Smooth muscle cell (in vitro differentiated cells): ENCODE measurements around the gene FNDC3B. TPM values are rescaled to one million over a fixed set of nuclear protein-coding genes. Genes with fewer than 3 reads are reported as not detected.

Experiments
- DNase-seq: peaks from one replicate; lab custom pipeline; 2025; ENCODE audit not compliant: unreplicated experiment; lab: John Stamatoyannopoulos, UW
- H2AFZ ChIP-seq: fragments of 200-600 bp; sonication (generic); 2 replicates; pipeline ENCODE4 v1.6.0; 2016; ENCODE audit warnings: antibody characterized with exemption, low read depth, mild to moderate bottlenecking
- H3F3A ChIP-seq: fragments of 200-600 bp; sonication (generic); 2 replicates; pipeline ENCODE4 v1.6.0; 2017; ENCODE audit warnings: antibody characterized with exemption, low read depth
- H3K27ac ChIP-seq: fragments of 200-600 bp; sonication (generic); 2 replicates; pipeline ENCODE4 v1.5.1; 2016; ENCODE audit warnings: low read depth, mild to moderate bottlenecking
- H3K27me3 ChIP-seq: fragments of 200-600 bp; sonication (generic); 2 replicates; pipeline ENCODE4 v1.6.1; 2016; ENCODE audit warnings: low read depth, mild to moderate bottlenecking
- H3K36me3 ChIP-seq: fragments of 200-600 bp; sonication (generic); 2 replicates; pipeline ENCODE4 v1.5.1; 2016; ENCODE audit warnings: low read depth
- H3K4me1 ChIP-seq: fragments of 200-600 bp; sonication (generic); 2 replicates; pipeline ENCODE4 v1.5.1; 2016; ENCODE audit warnings: low read depth
- H3K4me2 ChIP-seq: fragments of 200-600 bp; sonication (generic); 2 replicates; pipeline ENCODE4 v1.6.0; 2016; ENCODE audit warnings: mild to moderate bottlenecking
- H3K4me3 ChIP-seq: fragments of 200-600 bp; sonication (generic); 2 replicates; pipeline ENCODE4 v1.5.1; 2016; ENCODE audit warnings: mild to moderate bottlenecking
- H3K79me2 ChIP-seq: fragments of 200-600 bp; sonication (generic); 2 replicates; pipeline ENCODE4 v1.6.0; 2016; ENCODE audit warnings: low read depth, mild to moderate bottlenecking
- H3K9ac ChIP-seq: fragments of 200-600 bp; sonication (generic); 2 replicates; pipeline ENCODE4 v1.6.0; 2016; ENCODE audit warnings: low read depth
- H3K9me3 ChIP-seq: fragments of 200-600 bp; sonication (generic); replicated peaks from 2 replicates; pipeline ENCODE4 v1.5.1; 2016; ENCODE audit warnings: low read depth
- H4K20me1 ChIP-seq: fragments of 200-600 bp; sonication (generic); 2 replicates; pipeline ENCODE4 v1.6.0; 2016; ENCODE audit warnings: low read depth
- WGBS: methylation state at CpG from one replicate; pipeline ENCODE4 v1.1.7; 2016; ENCODE audit warnings: low lambda C conversion rate; 5-methylcytosine and 5-hydroxymethylcytosine counted together
- polyA plus RNA-seq: library from polyadenylated mRNA; unstranded; fragments of >200 nt; fragmentation: Nextera tagmentation; extraction: Ambion mirVana; gene quantifications from 2 replicates; pipeline ENCODE4 v1.2.1, GENCODE V29; 2016
- total RNA-seq: library from RNA; depleted of rRNA; stranded (reverse); fragments of >200 nt; gene quantifications from 2 replicates; pipeline ENCODE4 v1.2.3, GENCODE V29; 2014
- TF ChIP-seq, protein P1 (sequence below): fragments of 200-600 bp; sonication (generic); IDR thresholded peaks from 2 replicates; pipeline ENCODE4 v1.5.1; 2017; ENCODE audit warnings: borderline replicate concordance, mild to moderate bottlenecking, antibody characterized with exemption; ENCODE audit not compliant: insufficient read depth, poor library complexity, severe bottlenecking

The FNDC3B gene
- total and polyA plus RNA-seq, 2 experiments from 2014 or later = 149 to 294 TPM

DNA sequence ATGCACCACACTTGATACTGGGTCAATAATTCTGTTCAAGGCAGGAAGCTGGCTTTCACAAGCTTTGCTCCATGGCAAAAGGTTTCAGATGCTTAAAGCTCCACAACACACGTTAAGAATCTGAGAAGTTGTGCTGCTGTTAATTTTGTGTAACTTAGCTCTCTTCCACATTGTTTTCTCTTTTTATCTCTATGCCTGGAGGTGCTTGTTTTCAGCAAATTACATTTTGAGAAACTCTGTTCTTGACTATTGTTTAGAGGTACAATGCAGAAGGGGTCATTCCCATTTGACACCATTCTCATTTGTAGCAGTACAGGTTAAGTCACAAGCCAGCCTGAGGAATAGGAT lies 156.0 kb downstream of the FNDC3B start:
- Histone ChIP-seq H3K4me3 (no peak overlapping the region), H3K79me2 (peaks cover 95% of the 10 kb centered on the region), H3F3A (peaks cover 50% of the 10 kb centered on the region), H3K9ac (peak overlapping the region; percentile 52), H3K4me1 (peaks cover 19% of the 10 kb centered on the region), H3K4me2 (peak overlapping the region; percentile 64), H3K27ac (peak overlapping the region; percentile 82), H3K36me3 (no peaks in the 10 kb centered on the region), H2AFZ (no peak overlapping the region), H3K9me3 (no peaks in the 10 kb centered on the region), H4K20me1 (peaks cover 73% of the 10 kb centered on the region), H3K27me3 (no peaks in the 10 kb centered on the region)
- 41% methylated on average over 1 of the region's 1 CpG for WGBS
- DNase-seq = no peak
- TF ChIP-seq, protein P1, sequence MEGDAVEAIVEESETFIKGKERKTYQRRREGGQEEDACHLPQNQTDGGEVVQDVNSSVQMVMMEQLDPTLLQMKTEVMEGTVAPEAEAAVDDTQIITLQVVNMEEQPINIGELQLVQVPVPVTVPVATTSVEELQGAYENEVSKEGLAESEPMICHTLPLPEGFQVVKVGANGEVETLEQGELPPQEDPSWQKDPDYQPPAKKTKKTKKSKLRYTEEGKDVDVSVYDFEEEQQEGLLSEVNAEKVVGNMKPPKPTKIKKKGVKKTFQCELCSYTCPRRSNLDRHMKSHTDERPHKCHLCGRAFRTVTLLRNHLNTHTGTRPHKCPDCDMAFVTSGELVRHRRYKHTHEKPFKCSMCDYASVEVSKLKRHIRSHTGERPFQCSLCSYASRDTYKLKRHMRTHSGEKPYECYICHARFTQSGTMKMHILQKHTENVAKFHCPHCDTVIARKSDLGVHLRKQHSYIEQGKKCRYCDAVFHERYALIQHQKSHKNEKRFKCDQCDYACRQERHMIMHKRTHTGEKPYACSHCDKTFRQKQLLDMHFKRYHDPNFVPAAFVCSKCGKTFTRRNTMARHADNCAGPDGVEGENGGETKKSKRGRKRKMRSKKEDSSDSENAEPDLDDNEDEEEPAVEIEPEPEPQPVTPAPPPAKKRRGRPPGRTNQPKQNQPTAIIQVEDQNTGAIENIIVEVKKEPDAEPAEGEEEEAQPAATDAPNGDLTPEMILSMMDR = no peak

DNA sequence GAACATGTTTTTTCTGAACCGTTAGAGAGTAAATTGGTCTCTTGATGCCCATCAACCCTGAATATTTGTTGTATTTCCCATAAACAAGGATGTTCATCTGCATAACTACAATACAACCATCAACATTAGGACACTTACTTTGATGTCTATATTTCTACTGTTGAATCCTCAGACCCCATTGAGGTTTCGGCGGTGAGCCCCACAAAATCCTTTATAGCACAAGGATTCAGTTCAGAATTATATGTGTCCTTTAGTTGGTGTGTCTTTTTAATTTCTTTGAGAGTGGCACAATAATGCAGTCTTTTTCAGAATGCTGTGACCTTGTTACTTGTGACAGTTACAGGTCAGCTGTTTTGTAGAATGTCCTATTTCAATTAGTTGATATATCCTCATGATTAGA lies 158.0 kb downstream of the FNDC3B start:
- H3K79me2 ChIP-seq = peaks cover 86% of the 10 kb centered on the region
- WGBS = 98% methylated on average over 3 of the region's 3 CpGs

DNA sequence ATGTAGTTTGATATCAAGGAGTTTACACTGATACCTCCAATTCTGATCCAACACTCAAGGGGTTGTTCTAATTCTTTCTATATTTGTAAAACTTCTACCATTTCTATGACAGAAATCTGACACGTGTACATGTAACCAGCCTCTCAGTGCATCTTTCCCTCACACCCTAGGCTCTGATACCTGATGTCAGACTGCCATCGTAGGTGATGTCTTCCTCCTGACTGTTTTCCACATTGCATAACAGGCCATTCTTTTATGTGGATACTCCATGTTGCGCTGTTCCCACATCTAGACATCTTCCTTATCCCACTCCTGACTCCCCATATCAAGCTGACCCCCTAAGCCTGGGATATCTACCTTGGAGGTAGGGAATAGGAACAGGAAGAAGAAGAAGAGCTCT lies 159.1 kb downstream of the FNDC3B start:
- H3K79me2 ChIP-seq = peaks cover 88% of the 10 kb centered on the region
- WGBS = 97% methylated on average over 3 of the region's 3 CpGs

More for the DNA sequence above, 158.0 kb downstream of the FNDC3B start:
- Histone ChIP-seq H3K9ac (no peak overlapping the region), H2AFZ (no peak overlapping the region), H3K9me3 (no peaks in the 10 kb centered on the region), H3K27me3 (no peaks in the 10 kb centered on the region), H3K36me3 (no peaks in the 10 kb centered on the region), H3F3A (peaks cover 49% of the 10 kb centered on the region), H3K4me2 (no peak overlapping the region), H4K20me1 (peaks cover 55% of the 10 kb centered on the region), H3K4me1 (peaks cover 30% of the 10 kb centered on the region), H3K4me3 (no peak overlapping the region), H3K27ac (peak overlapping the region; percentile 59)
- TF ChIP-seq, protein P1 = no peak
- no peak for DNase-seq

More for the DNA sequence above, 159.1 kb downstream of the FNDC3B start:
- Histone ChIP-seq H3K9ac (no peak overlapping the region), H3K27ac (peak overlapping the region; percentile 59), H3F3A (peaks cover 60% of the 10 kb centered on the region), H2AFZ (no peak overlapping the region), H3K27me3 (no peaks in the 10 kb centered on the region), H3K4me3 (no peak overlapping the region), H3K36me3 (no peaks in the 10 kb centered on the region), H3K9me3 (no peaks in the 10 kb centered on the region), H3K4me1 (peaks cover 41% of the 10 kb centered on the region), H4K20me1 (peaks cover 48% of the 10 kb centered on the region), H3K4me2 (no peak overlapping the region)
- no peak for DNase-seq
- TF ChIP-seq, protein P1 = no peak
